HG03558 (cell line): ENCODE measurements around the gene ABR.

Experiments
- ATAC-seq: cut with Tn5 transposase; IDR thresholded peaks from one replicate; pipeline ENCODE4 v1.9.1; 2021; ENCODE audit warnings: moderate number of reproducible peaks; ENCODE audit not compliant: unreplicated experiment; ENCODE audit errors: extremely low read depth

ABR gene

GRCh38 chr17:1179818-1180742 lies at the start of gene ABR:
TSS of gene ABR (minus strand) at chr17:1179981. CDS start at chr17:1179727, 254 bp downstream.
- no peak for ATAC-seq

GRCh38 chr17:1229349-1229899 lies 49.6 kb upstream of the ABR start:
- no peak for ATAC-seq

- no peak for ATAC-seq
Measured at GRCh38 chr17:1228781-1229348, 49.1 kb upstream of the ABR start.

DNA sequence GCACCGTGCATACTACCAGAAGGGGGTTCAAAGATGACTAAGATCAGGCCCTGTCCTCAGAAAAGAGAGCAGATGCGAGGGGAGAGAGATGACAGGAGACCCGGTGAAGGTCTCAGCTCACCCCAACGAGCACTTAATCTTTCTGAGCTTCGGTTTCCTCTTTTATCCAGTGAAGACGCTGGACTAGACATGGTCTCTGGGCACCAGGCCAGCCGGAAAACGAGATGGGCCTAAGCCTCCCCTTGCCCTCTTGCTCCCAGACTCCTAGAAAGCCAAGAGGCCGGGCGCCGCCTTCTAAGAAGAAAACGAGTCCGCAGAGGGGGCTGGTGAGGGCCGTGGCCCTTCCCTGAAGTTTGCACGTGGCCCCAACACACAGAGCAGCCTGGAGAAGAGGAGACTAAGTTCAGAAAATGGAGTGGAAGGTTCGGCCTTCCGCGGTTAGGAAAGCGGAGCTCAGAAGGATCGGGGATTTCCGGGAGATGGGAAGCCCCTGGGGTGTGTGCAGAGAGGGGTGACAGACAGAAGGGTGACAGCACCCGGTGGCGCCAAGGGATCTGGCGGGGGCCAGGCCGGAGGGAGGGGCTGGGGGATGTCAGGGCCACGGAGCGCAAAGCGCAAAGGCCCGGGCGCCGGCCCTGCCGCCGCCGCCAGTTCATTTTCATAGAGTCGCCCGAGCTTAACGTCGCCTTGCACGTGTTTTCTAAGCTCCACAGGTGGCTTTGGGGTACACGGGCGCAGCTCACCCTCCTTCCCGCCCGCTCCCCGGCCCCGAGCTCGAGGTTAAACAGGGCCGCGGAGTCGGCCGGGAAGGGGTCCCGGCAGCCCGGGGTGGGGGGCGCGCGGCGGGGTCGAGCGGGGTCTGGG lies 48.4 kb upstream of the ABR start:
- ATAC-seq = no peak

DNA sequence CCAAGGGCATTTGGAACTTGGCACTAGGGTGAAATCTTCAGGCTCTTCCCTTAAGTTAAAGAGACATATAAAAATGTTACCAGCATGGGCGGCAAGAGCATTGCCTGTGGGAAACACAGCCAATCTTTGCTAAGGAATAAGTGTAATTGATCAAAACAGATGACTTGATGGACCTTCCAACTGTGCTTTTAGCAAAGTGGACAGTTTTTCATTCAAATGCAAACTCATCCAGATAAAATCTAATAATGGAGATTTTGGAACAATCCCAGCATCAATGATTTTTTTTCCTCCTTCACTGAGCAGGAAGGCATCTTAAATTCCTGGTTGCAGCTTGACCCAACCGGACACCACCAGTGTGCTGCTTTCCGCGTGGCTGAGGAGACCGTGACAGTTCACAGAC lies 47.6 kb upstream of the ABR start:
- ATAC-seq = no peak

DNA sequence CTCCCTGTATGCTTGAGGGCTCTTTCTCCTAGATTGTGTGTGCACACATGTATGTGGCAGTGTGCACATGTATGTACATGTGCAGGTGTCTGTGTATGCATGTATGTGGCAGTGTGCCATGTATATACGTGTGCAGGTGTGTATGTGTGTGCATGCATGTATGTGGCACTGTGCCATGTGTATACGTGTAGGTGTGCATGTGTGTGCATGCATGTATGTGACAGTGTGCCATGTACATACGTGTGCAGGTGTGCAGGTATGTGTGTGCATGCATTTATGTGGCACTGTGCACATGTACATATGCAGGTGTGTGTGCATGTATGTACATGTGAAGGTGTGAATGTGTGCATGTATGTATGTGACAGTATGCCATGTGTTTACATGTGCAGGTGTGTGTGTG lies 46.5 kb upstream of the ABR start:
- no peak for ATAC-seq

DNA sequence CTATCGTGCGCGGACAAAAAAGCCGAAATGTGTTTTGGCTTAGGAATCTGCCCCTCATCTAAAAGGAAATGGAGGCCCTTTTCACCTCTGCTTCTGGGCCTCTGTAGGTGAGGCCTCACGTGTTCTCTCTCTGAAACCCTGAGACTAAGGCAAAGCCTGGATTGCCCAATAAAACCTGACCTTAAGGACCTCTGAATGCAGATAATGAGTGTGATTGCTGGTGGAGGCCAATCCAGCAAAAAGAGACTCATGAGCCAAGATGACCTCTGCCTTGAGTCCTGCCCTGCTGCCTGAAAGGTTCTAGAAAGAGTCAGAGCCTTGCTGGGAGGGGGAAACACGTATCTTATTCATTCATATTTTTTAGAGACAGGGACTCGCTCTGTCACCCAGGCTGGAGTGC lies 44.5 kb upstream of the ABR start:
- no peak for ATAC-seq

DNA sequence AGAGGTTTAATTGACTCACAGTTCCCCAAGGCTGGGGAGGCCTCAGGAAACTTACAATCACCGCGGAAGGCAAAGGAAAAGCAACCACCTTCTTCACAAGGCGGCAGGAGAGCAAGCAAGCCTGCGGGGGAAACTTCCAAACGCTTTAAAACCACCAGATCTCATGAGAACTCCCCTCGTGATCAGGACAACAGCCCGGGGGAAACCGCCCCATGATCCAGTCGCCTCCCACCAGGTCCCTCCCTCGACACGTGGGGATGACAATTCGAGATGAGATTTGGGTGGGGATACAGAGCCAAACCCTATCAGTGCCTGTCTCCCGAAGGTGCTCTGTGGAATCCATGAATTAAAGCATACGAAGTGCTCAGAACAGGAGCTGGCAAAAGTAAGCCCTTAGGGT lies 43.9 kb upstream of the ABR start:
- ATAC-seq = no peak

- ATAC-seq = no peak
Measured at GRCh38 chr17:1222321-1222720, 42.5 kb upstream of the ABR start.

DNA sequence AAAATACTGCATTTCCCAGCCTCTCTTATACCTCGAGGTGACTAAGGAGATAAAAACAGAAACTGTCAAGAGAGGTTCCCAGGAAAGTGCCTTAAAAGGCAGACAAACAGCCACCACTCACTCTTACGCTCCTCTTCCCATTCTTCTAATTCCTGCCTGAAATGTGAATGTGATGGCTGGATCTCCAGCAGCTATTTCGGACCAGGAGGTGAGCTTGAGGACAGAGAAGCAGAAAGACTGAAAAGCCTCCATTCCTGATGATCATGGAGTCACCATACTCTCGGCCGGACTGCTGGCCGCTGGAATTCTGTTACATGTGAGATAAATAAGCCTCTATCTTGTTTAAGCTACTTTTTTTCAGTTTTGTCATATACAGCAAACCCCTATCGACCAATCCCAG lies 41.4 kb upstream of the ABR start:
- ATAC-seq = no peak

DNA sequence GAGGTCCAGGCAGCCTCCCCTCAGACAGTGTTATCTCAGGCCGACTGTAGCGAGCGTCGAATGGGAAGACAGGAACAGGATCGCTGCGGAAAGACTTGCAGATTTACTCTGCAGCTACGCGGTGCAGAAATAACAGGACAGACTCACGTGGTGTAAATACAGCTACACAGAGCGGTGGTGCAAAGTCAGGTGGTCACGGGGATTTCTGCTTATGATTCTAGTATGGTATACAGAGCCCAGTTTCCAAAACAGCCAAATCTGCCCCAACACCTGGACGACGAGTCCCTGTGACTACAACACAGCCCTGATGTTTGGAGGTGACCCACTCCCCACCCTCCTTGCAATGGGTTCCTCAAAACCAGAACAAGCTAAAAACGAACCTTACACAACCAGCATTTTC lies 40.6 kb upstream of the ABR start:
- no peak for ATAC-seq

DNA sequence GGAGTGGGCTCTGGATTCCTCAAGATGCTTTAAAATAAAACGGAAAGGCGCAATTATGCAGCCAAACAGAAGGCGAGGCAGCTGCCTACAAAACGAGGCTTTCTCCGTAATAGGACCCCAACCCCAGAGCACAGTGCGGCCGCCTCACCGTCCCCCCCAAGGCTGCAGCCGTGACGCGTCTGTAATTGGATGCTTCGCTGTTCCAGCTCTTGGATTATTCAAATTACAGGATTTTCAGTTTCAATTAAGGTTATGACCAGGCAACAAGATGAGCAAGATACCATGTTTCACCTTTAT lies 37.3 kb upstream of the ABR start:
- ATAC-seq = no peak

GRCh38 chr17:1216217-1217088 lies 36.7 kb upstream of the ABR start:
- no peak for ATAC-seq

- no peak for ATAC-seq
Measured at GRCh38 chr17:1212946-1213345, 33.2 kb upstream of the ABR start.

DNA sequence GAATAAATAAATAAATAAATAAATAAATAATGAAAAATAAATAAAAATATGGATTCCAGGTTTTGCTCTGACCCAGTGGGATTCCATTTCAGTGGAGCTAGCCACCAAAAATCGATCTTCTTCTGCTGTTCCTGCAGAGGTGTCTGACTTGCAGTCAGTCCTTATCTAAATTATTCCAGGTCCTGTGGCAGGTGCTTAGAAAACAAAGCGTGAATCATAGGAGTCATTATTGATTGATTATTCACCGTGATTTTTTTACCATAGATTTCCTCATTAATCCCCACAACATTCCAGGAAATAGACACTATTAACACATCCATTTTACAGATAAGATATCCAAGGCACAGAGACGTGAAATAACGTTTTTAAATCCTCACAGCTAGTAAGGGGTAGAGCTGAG lies 31.5 kb upstream of the ABR start:
- ATAC-seq = no peak

DNA sequence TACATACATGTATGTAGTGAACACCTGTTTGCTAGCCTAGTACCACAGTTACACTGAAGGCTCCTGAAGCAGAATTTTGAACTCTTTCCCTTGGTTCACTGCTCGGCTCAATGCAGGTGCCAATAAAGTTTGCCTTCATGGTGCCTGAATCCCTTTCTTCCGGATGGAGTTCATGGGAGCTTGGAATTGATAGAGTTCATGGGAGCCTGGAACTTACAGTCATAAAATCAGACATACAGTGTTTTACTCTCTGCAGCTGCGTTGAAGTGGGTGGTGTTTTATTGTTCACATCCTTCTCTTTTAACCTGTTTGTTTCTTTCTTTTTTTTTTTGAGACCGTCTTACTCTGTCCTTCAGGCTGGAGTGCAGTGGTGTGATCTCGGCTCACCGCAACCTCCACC lies 29.2 kb upstream of the ABR start:
- no peak for ATAC-seq

DNA sequence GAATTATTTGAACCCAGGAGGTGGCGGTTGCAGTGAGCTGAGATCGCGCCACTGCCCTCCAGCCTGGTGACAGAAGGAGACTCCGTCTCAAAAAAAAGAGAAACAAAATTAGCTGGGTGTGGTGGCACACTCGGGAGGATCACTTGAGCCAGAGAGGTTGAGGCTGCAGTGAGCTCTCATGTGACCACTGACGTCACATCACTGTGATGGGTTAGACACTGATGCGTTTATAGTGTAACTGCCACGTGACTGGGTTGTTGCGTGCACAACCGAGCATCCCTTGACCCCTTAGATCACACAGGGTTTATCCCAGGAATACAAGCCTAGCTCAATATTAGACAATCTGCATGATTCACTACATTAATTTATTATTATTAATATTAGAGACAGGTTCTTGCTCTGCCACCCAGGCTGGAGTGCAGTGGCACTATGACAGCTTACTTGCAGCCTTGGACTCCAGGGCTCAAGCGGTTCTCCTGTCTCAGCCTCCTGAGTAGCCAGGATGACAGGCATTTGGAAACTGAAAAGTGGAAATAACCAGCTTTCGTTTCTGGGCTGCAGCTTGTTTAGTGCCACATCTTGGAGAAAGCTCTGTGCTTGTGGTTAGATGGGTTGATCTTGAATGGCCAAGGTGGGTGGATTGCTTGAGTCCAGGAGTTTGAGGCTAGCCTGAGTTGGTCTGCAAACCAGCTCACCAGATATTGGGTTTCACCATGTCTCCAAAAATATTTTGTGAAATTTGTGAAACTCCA lies 26.4 kb upstream of the ABR start:
- no peak for ATAC-seq

DNA sequence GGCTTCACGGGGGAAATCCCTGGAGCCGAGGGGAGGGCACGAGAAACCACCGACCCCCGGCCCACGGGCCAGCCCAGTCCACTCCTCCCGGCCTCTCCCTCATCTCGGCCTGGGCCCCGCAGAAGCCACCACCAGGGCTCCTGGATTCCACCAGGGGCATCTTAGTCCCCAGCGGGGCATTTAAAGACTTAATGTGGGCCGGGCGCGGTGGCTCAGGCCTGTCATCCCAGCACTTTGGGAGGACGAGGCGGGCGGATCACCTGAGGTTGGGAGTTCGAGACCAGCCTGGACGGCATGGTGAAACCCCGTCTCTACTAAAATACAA lies 24.1 kb upstream of the ABR start:
- ATAC-seq = no peak
